ENCODE measurements around the gene TOP2B.

The TOP2B gene

GRCh38 chr3:25619382-25619781 lies 45.3 kb downstream of the TOP2B start:
- no peaks in the 10 kb centered on the region for H3K4me1 ChIP-seq (ENCODE audit: control insufficient read depth, insufficient read depth, low read length)
- H3K36me3 ChIP-seq (ENCODE audit: control insufficient read depth, insufficient read depth, low read length) = peaks cover 87% of the 10 kb centered on the region
- no peaks in the 10 kb centered on the region for H3K9me3 ChIP-seq (ENCODE audit: control insufficient read depth, insufficient read depth, low read depth, low read length)
- no peak overlapping the region for H3K27ac ChIP-seq (ENCODE audit: low read depth, low read length)
- no peak overlapping the region for H3K4me3 ChIP-seq (ENCODE audit: low read depth, low read length)
- H3K9ac ChIP-seq (ENCODE audit: low read length) = no peak overlapping the region
- H3K27me3 ChIP-seq (ENCODE audit: control insufficient read depth, insufficient read depth, low read length) = no peaks in the 10 kb centered on the region

GRCh38 chr3:25618028-25618427 lies 46.7 kb downstream of the TOP2B start:
- no peak overlapping the region for H3K4me3 ChIP-seq (ENCODE audit: low read depth, low read length)
- H3K9me3 ChIP-seq (ENCODE audit: control insufficient read depth, insufficient read depth, low read depth, low read length) = no peaks in the 10 kb centered on the region
- no peak overlapping the region for H3K27ac ChIP-seq (ENCODE audit: low read depth, low read length)
- no peaks in the 10 kb centered on the region for H3K4me1 ChIP-seq (ENCODE audit: control insufficient read depth, insufficient read depth, low read length)
- peaks cover 85% of the 10 kb centered on the region for H3K36me3 ChIP-seq (ENCODE audit: control insufficient read depth, insufficient read depth, low read length)
- H3K27me3 ChIP-seq (ENCODE audit: control insufficient read depth, insufficient read depth, low read length) = no peaks in the 10 kb centered on the region
- no peak overlapping the region for H3K9ac ChIP-seq (ENCODE audit: low read length)

GRCh38 chr3:25611193-25611592 lies 53.5 kb downstream of the TOP2B start:
- H3K27ac ChIP-seq (ENCODE audit: low read depth, low read length) = no peak overlapping the region
- no peaks in the 10 kb centered on the region for H3K4me1 ChIP-seq (ENCODE audit: control insufficient read depth, insufficient read depth, low read length)
- no peak overlapping the region for H3K4me3 ChIP-seq (ENCODE audit: low read depth, low read length)
- no peaks in the 10 kb centered on the region for H3K9me3 ChIP-seq (ENCODE audit: control insufficient read depth, insufficient read depth, low read depth, low read length)
- H3K36me3 ChIP-seq (ENCODE audit: control insufficient read depth, insufficient read depth, low read length) = peaks cover 94% of the 10 kb centered on the region
- H3K27me3 ChIP-seq (ENCODE audit: control insufficient read depth, insufficient read depth, low read length) = no peaks in the 10 kb centered on the region
- H3K9ac ChIP-seq (ENCODE audit: low read length) = no peak overlapping the region

DNA sequence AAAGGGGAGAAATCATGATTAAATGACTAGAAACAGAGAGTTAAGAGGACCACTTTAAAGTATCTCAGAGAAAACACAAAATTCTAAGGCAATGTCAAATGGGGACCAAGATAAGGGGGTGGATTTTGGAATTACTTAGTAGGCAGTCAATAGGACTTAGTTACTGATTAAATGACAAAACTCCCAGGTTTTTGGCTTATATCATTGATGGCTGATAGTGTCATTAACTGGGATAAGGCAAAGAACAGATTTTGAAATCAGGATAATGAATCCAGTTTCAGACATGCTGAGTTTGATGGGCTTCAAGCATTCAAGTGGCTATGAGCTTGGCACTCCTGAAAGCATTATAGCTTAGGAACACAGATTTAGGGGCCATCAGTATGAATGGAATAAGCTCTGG lies 53.9 kb downstream of the TOP2B start:
- H3K27me3 ChIP-seq (ENCODE audit: control insufficient read depth, insufficient read depth, low read length) = no peaks in the 10 kb centered on the region
- H3K27ac ChIP-seq (ENCODE audit: low read depth, low read length) = no peak overlapping the region
- H3K9me3 ChIP-seq (ENCODE audit: control insufficient read depth, insufficient read depth, low read depth, low read length) = no peaks in the 10 kb centered on the region
- no peak overlapping the region for H3K9ac ChIP-seq (ENCODE audit: low read length)
- H3K4me3 ChIP-seq (ENCODE audit: low read depth, low read length) = no peak overlapping the region
- H3K4me1 ChIP-seq (ENCODE audit: control insufficient read depth, insufficient read depth, low read length) = no peaks in the 10 kb centered on the region
- peaks cover 96% of the 10 kb centered on the region for H3K36me3 ChIP-seq (ENCODE audit: control insufficient read depth, insufficient read depth, low read length)

GRCh38 chr3:25610167-25610566 lies 54.5 kb downstream of the TOP2B start:
- Histone ChIP-seq H3K9ac (ENCODE audit: low read length) (no peak overlapping the region), H3K36me3 (ENCODE audit: control insufficient read depth, insufficient read depth, low read length) (peaks cover 96% of the 10 kb centered on the region), H3K4me1 (ENCODE audit: control insufficient read depth, insufficient read depth, low read length) (no peaks in the 10 kb centered on the region), H3K4me3 (ENCODE audit: low read depth, low read length) (no peak overlapping the region), H3K27ac (ENCODE audit: low read depth, low read length) (no peak overlapping the region), H3K27me3 (ENCODE audit: control insufficient read depth, insufficient read depth, low read length) (no peaks in the 10 kb centered on the region), H3K9me3 (ENCODE audit: control insufficient read depth, insufficient read depth, low read depth, low read length) (no peaks in the 10 kb centered on the region)

GRCh38 chr3:25604107-25604805 lies 60.5 kb downstream of the TOP2B start:
- Histone ChIP-seq H3K4me3 (ENCODE audit: low read depth, low read length) (no peak overlapping the region), H3K9ac (ENCODE audit: low read length) (no peak overlapping the region), H3K27me3 (ENCODE audit: control insufficient read depth, insufficient read depth, low read length) (no peaks in the 10 kb centered on the region), H3K4me1 (ENCODE audit: control insufficient read depth, insufficient read depth, low read length) (no peaks in the 10 kb centered on the region), H3K36me3 (ENCODE audit: control insufficient read depth, insufficient read depth, low read length) (peaks cover 83% of the 10 kb centered on the region), H3K9me3 (ENCODE audit: control insufficient read depth, insufficient read depth, low read depth, low read length) (no peaks in the 10 kb centered on the region), H3K27ac (ENCODE audit: low read depth, low read length) (no peak overlapping the region)

- Histone ChIP-seq H3K36me3 (ENCODE audit: control insufficient read depth, insufficient read depth, low read length) (peaks cover 83% of the 10 kb centered on the region), H3K9ac (ENCODE audit: low read length) (no peak overlapping the region), H3K27me3 (ENCODE audit: control insufficient read depth, insufficient read depth, low read length) (no peaks in the 10 kb centered on the region), H3K4me1 (ENCODE audit: control insufficient read depth, insufficient read depth, low read length) (no peaks in the 10 kb centered on the region), H3K27ac (ENCODE audit: low read depth, low read length) (no peak overlapping the region), H3K4me3 (ENCODE audit: low read depth, low read length) (no peak overlapping the region), H3K9me3 (ENCODE audit: control insufficient read depth, insufficient read depth, low read depth, low read length) (no peaks in the 10 kb centered on the region)
These were observed 61.0 kb downstream of the TOP2B start for GRCh38 chr3:25603703-25604102.

DNA sequence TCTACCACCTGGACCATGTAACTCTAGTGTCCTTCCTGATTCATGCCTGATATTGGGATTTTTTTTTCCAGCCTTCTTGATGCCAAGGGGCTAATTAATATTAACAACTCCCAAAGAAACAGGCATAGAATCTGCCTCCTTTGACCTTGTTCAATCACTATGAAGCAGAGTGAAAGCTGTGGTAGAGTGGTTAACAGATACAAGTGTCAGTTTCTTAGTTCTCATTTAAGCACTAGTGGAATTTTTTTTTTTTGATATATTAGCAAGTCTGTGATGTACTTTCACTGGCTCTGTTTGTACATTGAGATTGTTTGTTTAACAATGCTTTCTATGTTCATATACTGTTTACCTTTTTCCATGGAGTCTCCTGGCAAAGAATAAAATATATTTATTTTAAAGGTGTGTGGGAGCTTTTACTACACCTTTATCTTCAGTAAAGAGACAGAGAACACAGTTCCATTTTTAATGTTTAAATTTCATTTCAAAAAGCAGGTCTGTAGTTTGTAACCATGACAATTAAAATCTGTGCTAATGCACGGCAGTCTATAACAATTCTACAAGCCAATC lies 67.1 kb downstream of the TOP2B start:
- Histone ChIP-seq H3K4me3 (ENCODE audit: low read depth, low read length) (no peak overlapping the region), H3K27me3 (ENCODE audit: control insufficient read depth, insufficient read depth, low read length) (no peaks in the 10 kb centered on the region), H3K9me3 (ENCODE audit: control insufficient read depth, insufficient read depth, low read depth, low read length) (no peaks in the 10 kb centered on the region), H3K9ac (ENCODE audit: low read length) (no peak overlapping the region), H3K4me1 (ENCODE audit: control insufficient read depth, insufficient read depth, low read length) (peaks cover 6% of the 10 kb centered on the region; the same call in 1 of the 2 replicates), H3K27ac (ENCODE audit: low read depth, low read length) (no peak overlapping the region), H3K36me3 (ENCODE audit: control insufficient read depth, insufficient read depth, low read length) (peaks cover 49% of the 10 kb centered on the region)

GRCh38 chr3:25594007-25594502 lies 70.7 kb downstream of the TOP2B start:
- Histone ChIP-seq H3K36me3 (ENCODE audit: control insufficient read depth, insufficient read depth, low read length) (peaks cover 25% of the 10 kb centered on the region), H3K4me1 (ENCODE audit: control insufficient read depth, insufficient read depth, low read length) (peaks cover 11% of the 10 kb centered on the region; the same call in 1 of the 2 replicates), H3K4me3 (ENCODE audit: low read depth, low read length) (no peak overlapping the region), H3K27ac (ENCODE audit: low read depth, low read length) (no peak overlapping the region), H3K27me3 (ENCODE audit: control insufficient read depth, insufficient read depth, low read length) (no peaks in the 10 kb centered on the region), H3K9me3 (ENCODE audit: control insufficient read depth, insufficient read depth, low read depth, low read length) (no peaks in the 10 kb centered on the region), H3K9ac (ENCODE audit: low read length) (no peak overlapping the region)

DNA sequence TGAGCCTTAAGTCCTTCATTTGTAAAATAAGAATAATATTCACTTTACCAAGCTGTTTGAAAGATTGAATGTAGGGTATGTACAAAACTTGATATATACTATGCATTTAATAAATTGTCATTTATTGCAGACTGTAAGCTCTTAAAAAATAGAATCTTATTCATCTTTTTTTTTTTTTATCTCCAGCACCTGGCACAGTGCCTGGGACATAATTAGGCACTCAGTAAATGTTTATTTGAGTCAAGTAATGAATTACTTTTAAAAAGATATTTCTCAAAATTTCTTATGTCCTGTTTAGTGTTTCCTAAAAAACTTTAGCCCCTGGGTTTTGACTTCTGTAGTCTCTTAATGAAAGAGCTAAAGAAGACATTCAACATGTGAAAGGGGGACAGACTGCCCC lies 71.7 kb downstream of the TOP2B start:
- H3K27me3 ChIP-seq (ENCODE audit: control insufficient read depth, insufficient read depth, low read length) = no peaks in the 10 kb centered on the region
- H3K4me3 ChIP-seq (ENCODE audit: low read depth, low read length) = no peak overlapping the region
- peaks cover 15% of the 10 kb centered on the region for H3K36me3 ChIP-seq (ENCODE audit: control insufficient read depth, insufficient read depth, low read length)
- no peaks in the 10 kb centered on the region for H3K9me3 ChIP-seq (ENCODE audit: control insufficient read depth, insufficient read depth, low read depth, low read length)
- H3K27ac ChIP-seq (ENCODE audit: low read depth, low read length) = no peak overlapping the region; the same call in 1 of the 2 replicates
- no peak overlapping the region for H3K9ac ChIP-seq (ENCODE audit: low read length)
- H3K4me1 ChIP-seq (ENCODE audit: control insufficient read depth, insufficient read depth, low read length) = peaks cover 11% of the 10 kb centered on the region; the same call in 1 of the 2 replicates

GRCh38 chr3:25592510-25592968 lies 72.2 kb downstream of the TOP2B start:
- no peak overlapping the region for H3K9ac ChIP-seq (ENCODE audit: low read length)
- peaks cover 10% of the 10 kb centered on the region for H3K36me3 ChIP-seq (ENCODE audit: control insufficient read depth, insufficient read depth, low read length)
- peaks cover 11% of the 10 kb centered on the region; the same call in 1 of the 2 replicates for H3K4me1 ChIP-seq (ENCODE audit: control insufficient read depth, insufficient read depth, low read length)
- H3K27me3 ChIP-seq (ENCODE audit: control insufficient read depth, insufficient read depth, low read length) = no peaks in the 10 kb centered on the region
- H3K9me3 ChIP-seq (ENCODE audit: control insufficient read depth, insufficient read depth, low read depth, low read length) = no peaks in the 10 kb centered on the region
- H3K27ac ChIP-seq (ENCODE audit: low read depth, low read length) = no peak overlapping the region; the same call in 1 of the 2 replicates
- no peak overlapping the region for H3K4me3 ChIP-seq (ENCODE audit: low read depth, low read length)
